Effector memory CD4-positive, alpha-beta T cell (primary cell): ENCODE measurements around the gene IFT27.

Experiments
- DNase-seq, 3 donors: peaks; one replicate each; pipeline ENCODE4 v3.0.0-alpha.2; 2020
- H3K27ac ChIP-seq: 2 replicates; pipeline ENCODE4 v1.7.0; 2013; ENCODE audit warnings: mild to moderate bottlenecking, low read length, moderate library complexity; ENCODE audit not compliant: insufficient read depth, poor library complexity, severe bottlenecking
- H3K27me3 ChIP-seq: replicated peaks from 2 replicates; pipeline ENCODE4 v1.7.0; 2013; ENCODE audit warnings: mild to moderate bottlenecking, low read length; ENCODE audit not compliant: insufficient read depth, control insufficient read depth, poor library complexity, severe bottlenecking
- H3K36me3 ChIP-seq: 2 replicates; pipeline ENCODE4 v1.7.0; 2013; ENCODE audit warnings: mild to moderate bottlenecking, low read length, moderate library complexity; ENCODE audit not compliant: control insufficient read depth, insufficient read depth
- H3K4me1 ChIP-seq: 2 replicates; pipeline ENCODE4 v1.7.0; 2013; ENCODE audit warnings: low read length, mild to moderate bottlenecking; ENCODE audit not compliant: control insufficient read depth, insufficient read depth, poor library complexity, severe bottlenecking
- H3K4me3 ChIP-seq: 2 replicates; pipeline ENCODE4 v1.7.0; 2013; ENCODE audit warnings: low read length, low read depth, mild to moderate bottlenecking; ENCODE audit not compliant: insufficient read depth, poor library complexity, severe bottlenecking
- H3K9me3 ChIP-seq: 2 replicates; pipeline ENCODE4 v1.7.0; 2013; ENCODE audit warnings: mild to moderate bottlenecking, low read length, moderate library complexity; ENCODE audit not compliant: control insufficient read depth

IFT27 gene

GRCh38 chr22:36797911-36798673, 22.2 kb upstream of the IFT27 start:
- H3K4me1 ChIP-seq = no peaks in the 10 kb centered on the region
- H3K36me3 ChIP-seq = no peaks in the 10 kb centered on the region
- H3K27ac ChIP-seq = no peak overlapping the region
- DNase-seq = no peak
- H3K9me3 ChIP-seq = no peaks in the 10 kb centered on the region
- H3K4me3 ChIP-seq = no peak overlapping the region
- peaks cover under 1% of the 10 kb centered on the region for H3K27me3 ChIP-seq

DNA sequence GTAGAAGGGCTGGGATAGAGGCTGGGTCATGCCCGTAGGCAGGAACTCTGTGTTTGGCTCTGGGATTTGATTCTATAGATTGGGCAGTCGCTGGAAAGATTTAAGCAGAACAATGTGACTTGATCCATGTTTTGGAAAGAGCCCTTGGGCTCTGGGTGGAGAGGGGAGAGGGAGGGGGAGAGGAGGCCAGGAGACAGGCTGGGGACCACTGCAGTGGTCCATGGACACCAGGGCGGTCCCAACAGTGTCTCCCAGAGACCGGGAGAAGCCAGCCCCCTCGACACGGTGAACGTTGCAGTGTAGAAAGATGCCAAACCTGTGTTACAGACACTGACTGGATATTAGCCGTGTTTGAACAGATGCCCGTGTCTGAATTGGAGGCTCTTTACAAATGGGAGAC, 21.5 kb upstream of the IFT27 start:
- H3K27me3 ChIP-seq = no peaks in the 10 kb centered on the region
- no peaks in the 10 kb centered on the region for H3K4me1 ChIP-seq
- DNase-seq = no peak
- no peak overlapping the region for H3K27ac ChIP-seq
- no peaks in the 10 kb centered on the region for H3K9me3 ChIP-seq
- H3K36me3 ChIP-seq = no peaks in the 10 kb centered on the region
- H3K4me3 ChIP-seq = no peak overlapping the region

- no peaks in the 10 kb centered on the region for H3K4me1 ChIP-seq
- H3K4me3 ChIP-seq = no peak overlapping the region
- no peaks in the 10 kb centered on the region for H3K27me3 ChIP-seq
- DNase-seq = no peak
- no peaks in the 10 kb centered on the region for H3K9me3 ChIP-seq
- no peaks in the 10 kb centered on the region for H3K36me3 ChIP-seq
- no peak overlapping the region for H3K27ac ChIP-seq
Measured at GRCh38 chr22:36796552-36797175, 20.7 kb upstream of the IFT27 start.

DNA sequence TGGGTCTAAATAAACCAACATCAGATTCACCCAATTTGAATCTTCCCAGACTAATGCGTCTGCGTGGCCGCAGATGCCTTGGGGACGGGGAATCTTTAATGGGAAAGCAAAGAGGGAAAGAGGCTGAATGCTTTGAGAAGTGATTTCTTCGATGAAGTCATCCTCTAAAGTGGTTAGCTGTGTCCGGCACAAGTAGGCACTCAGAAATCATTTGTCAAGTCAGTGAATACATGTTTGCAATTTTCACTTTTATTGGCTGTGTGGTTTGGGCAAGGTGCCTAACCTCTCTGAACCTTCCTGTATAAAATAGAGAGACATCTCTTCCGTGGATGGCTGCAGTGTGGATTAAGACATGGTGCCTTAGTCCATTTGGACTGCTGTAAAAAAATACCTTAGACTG, 19.7 kb upstream of the IFT27 start:
- H3K36me3 ChIP-seq = no peaks in the 10 kb centered on the region
- no peak overlapping the region for H3K27ac ChIP-seq
- H3K9me3 ChIP-seq = no peaks in the 10 kb centered on the region
- H3K27me3 ChIP-seq = no peaks in the 10 kb centered on the region
- H3K4me3 ChIP-seq = no peak overlapping the region
- DNase-seq = no peak
- no peaks in the 10 kb centered on the region for H3K4me1 ChIP-seq

- Histone ChIP-seq H3K36me3 (no peaks in the 10 kb centered on the region), H3K4me3 (no peak overlapping the region), H3K27ac (no peak overlapping the region), H3K9me3 (no peaks in the 10 kb centered on the region), H3K4me1 (no peaks in the 10 kb centered on the region), H3K27me3 (no peaks in the 10 kb centered on the region)
- DNase-seq = no peak
Measured at GRCh38 chr22:36790648-36791047, 14.7 kb upstream of the IFT27 start.

- H3K4me1 ChIP-seq = no peaks in the 10 kb centered on the region
- no peaks in the 10 kb centered on the region for H3K36me3 ChIP-seq
- DNase-seq = no peak
- H3K9me3 ChIP-seq = no peaks in the 10 kb centered on the region
- no peak overlapping the region for H3K4me3 ChIP-seq
- H3K27me3 ChIP-seq = no peaks in the 10 kb centered on the region
- H3K27ac ChIP-seq = no peak overlapping the region
Measured at GRCh38 chr22:36787204-36787988, 11.5 kb upstream of the IFT27 start.

DNA sequence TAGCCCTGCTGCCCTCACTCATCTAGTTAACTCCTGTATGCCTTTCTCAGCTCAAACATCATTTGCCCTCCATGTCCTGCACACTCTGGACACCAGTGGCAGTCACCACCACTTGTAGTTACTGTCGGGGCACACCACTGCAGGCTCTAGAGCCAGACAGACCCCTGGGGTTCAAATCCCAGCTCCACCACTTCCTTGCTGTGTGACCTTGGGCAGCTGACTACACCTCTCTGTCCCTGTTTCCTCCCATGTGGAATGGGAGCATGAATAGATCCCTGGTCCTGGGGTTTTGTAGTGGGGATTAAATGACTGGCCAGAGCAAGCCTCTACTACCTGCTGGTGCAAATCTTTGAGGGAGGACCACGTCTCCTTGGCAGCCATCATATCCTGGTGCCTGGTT, 7.8 kb upstream of the IFT27 start:
- Histone ChIP-seq H3K4me3 (no peak overlapping the region), H3K27ac (no peak overlapping the region), H3K4me1 (peaks cover 7% of the 10 kb centered on the region), H3K27me3 (no peaks in the 10 kb centered on the region), H3K36me3 (no peaks in the 10 kb centered on the region), H3K9me3 (no peaks in the 10 kb centered on the region)
- no peak for DNase-seq

DNA sequence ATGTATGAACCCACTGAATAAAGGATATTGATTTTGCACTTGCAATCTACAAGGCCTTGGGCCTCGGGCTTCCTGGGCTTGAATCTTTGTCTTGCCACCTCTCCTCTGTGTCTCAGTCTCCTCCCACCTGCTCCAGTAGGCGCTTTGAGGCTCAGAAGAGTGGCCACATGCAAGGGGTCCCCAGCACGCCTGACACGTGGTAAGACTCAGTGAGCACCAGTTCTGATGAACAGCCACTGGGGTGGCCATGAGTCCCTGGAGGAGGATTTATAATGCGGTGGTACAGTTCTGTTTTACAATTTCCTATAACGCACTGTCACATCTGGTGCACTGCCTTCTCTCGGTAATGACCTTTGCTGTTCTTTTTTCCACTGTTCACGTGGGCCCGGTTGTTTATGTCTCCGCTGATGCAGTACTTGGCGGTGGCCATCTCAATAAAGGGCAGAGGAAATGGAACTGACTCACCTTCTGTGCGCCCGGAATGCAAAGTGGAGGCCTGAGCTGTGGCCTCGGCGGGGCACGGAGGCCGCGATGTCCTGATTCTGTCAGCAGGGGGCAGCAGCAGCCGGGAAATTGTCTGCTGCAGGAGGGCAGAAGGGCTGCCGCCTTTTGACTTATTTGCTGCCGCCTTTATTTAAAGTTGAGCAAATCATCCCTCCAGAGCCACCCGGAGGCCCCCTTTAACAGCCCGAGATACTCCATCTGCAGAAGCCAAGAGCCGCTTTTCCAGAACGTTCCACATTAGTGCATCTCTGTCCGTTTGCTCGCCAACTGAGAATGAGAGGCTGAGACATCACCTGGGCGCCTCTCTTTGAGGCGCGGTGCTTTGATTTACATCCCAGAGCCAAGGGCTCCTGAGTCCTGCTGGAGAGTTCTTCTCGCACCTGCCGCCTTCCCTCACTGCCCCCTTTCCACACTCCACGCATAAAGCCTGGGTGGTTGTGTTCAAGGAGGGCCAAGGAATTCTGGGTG, 6.0 kb upstream of the IFT27 start:
- peak; percentile 70 to 74 (median 73) for DNase-seq
- H3K4me1 ChIP-seq = peaks cover 7% of the 10 kb centered on the region
- H3K27ac ChIP-seq = no peak overlapping the region
- H3K9me3 ChIP-seq = no peaks in the 10 kb centered on the region
- H3K4me3 ChIP-seq = no peak overlapping the region
- no peaks in the 10 kb centered on the region for H3K27me3 ChIP-seq
- no peaks in the 10 kb centered on the region for H3K36me3 ChIP-seq

DNA sequence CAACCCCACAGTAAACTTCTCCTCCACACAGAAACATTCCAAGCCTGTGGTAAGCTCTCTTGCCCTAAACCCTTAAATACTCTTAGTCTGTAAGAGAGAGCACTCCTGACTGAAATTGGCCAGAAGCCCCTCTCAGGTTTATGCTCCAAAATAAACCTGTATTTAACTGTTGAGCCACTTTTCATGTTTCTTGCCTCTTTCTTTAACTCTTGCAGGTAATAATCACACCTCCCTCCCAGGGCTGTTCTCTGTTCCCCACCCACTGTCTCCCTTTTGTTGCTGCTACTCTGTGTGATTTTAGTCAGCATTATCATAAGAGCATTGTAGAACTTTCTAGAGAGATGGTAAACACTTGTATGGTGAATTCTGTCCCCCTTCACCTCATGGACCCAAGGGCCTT, 2.1 kb upstream of the IFT27 start:
- DNase-seq = no peak
- Histone ChIP-seq H3K27ac (no peak overlapping the region), H3K36me3 (no peaks in the 10 kb centered on the region), H3K27me3 (no peaks in the 10 kb centered on the region), H3K4me3 (no peak overlapping the region), H3K4me1 (peaks cover 20% of the 10 kb centered on the region), H3K9me3 (no peaks in the 10 kb centered on the region)
